H1 (cell line): Measurements from ENCODE around the gene PTH1R. TPM values are rescaled to one million over a fixed set of nuclear protein-coding genes. Genes with fewer than 3 reads are reported as not detected.

ENCODE experiments used
- CTBP2 ChIP-seq: IDR thresholded peaks from 2 replicates; pipeline ENCODE4 v1.7.0; 2011; ENCODE audit warnings: borderline replicate concordance, mild to moderate bottlenecking, moderate library complexity, mixed read lengths, low read length; ENCODE audit not compliant: insufficient read depth, insufficient read length
- EZH2 ChIP-seq: fragments of 200-600 bp; sonication (generic); IDR thresholded peaks from 2 replicates; pipeline ENCODE4 v1.7.1; 2012; ENCODE audit warnings: low read depth, mild to moderate bottlenecking, moderate library complexity, low read length, inconsistent platforms; ENCODE audit not compliant: severe bottlenecking
- NRF1 ChIP-seq: IDR thresholded peaks from 2 replicates; pipeline ENCODE4 v1.6.1; 2011; ENCODE audit warnings: mild to moderate bottlenecking, low read depth, low read length, improper control_type of control experiment
- RBBP5 ChIP-seq: IDR thresholded peaks from 2 replicates; pipeline ENCODE4 v1.7.1; 2012; ENCODE audit warnings: low read depth, mild to moderate bottlenecking, inconsistent platforms, low read length, moderate library complexity, borderline replicate concordance
- SIN3A ChIP-seq, 2 experiments: IDR thresholded peaks in 1 of 2; conservative IDR thresholded peaks in 1 of 2; 2 replicates each; pipeline ENCODE4 v1.6.1; 2011 to 2012; ENCODE audit warnings: low read length in 2 of 2, improper control_type of control experiment in 1 of 2, low read depth in 1 of 2, mild to moderate bottlenecking in 1 of 2
- polyA plus RNA-seq, 7 experiments: library from polyadenylated mRNA; depleted of rRNA in 3 of 7; stranded (reverse) in 5 of 7; unstranded in 2 of 7; fragments of >200 nt in 5 of 7; fragments of 200-250 nt in 2 of 7; gene quantifications; 1 replicate in 5 of 7; 2 replicates in 1 of 7; 4 replicates in 1 of 7; pipeline versions ENCODE4 v1.2.1 to v1.2.3, GENCODE V29; 2011 to 2013; ENCODE audit warnings: missing spikeins in 2 of 7, mixed read lengths in 2 of 7
- total RNA-seq: library from RNA; stranded (reverse); fragmentation: NEBNext Ultra II Directional; extraction: Animal tissue kit (Norgen Biotek cat#: 25700); gene quantifications from 2 replicates; pipeline ENCODE4 v1.2.1, GENCODE V29; 2021

PTH1R gene
- total and polyA plus RNA-seq, 2 of the 8 experiments (the other 6 are each of a cell fraction or from before 2014, with no cell fraction given), result 0.57 to 1.5 TPM

- TF ChIP-seq SIN3A (conservative IDR thresholded peaks at IDR 0.05 in 1 of 2, IDR thresholded peaks at IDR 0.05 in 1 of 2; ENCODE audit: low read depth in 1 of 2, low read length in 2 of 2), result no peak
- TF ChIP-seq RBBP5, result no peak
- TF ChIP-seq NRF1, result no peak
- TF ChIP-seq EZH2, result no peak
- TF ChIP-seq CTBP2, result no peak
These were observed 66.0 kb downstream of the PTH1R start (continued) for GRCh38 chr3:46943237-46944187.
